HepG2 (cell line): ENCODE measurements around the gene IRF2. TPM values are rescaled to one million over a fixed set of nuclear protein-coding genes. Genes with fewer than 3 reads are reported as not detected.
A peak's percentile ranks its signal among the peaks of the same experiment; 100 is the strongest.

Experiments used
- ATAC-seq: fragments of 200-7000 bp; cut with Tn5 transposase; 3 replicates; pipeline ENCODE4 v1.9.1; 2020; ENCODE audit warnings: mild to moderate bottlenecking, moderate library complexity
- BruUV-seq: library from RNA; stranded (reverse); fragments of 400-500 nt; replicated peaks from 2 replicates; lab custom pipeline; 2021; lab: Mats Ljungman, UMichigan
- CTCF ChIA-PET: fragments of 300-600 bp; formaldehyde crosslinking; extraction: SDS; loops from one replicate; lab custom pipeline; 2021; ENCODE audit warnings: low total read pairs, inconsistent platforms, low intra/inter-chr PET ratio; lab: Yijun Ruan, JAX
- POLR2A ChIA-PET: fragments of 350-600 bp; sonication (Branson Sonifier 250); formaldehyde crosslinking; loops from one replicate; lab custom pipeline; 2020; ENCODE audit warnings: antibody characterized with exemption, inconsistent platforms; lab: Yijun Ruan, JAX
- DNase-seq: peaks from one replicate; pipeline ENCODE4 v3.0.0-alpha.2; 2015; ENCODE audit warnings: low spot score
- FAIRE-seq: peaks from 3 replicates; lab custom pipeline; 2011; peaks lifted over from hg19 to GRCh38; lab: Jason Lieb, UNC
- H2AFZ ChIP-seq: one replicate; pipeline ENCODE4 v1.6.1; 2011; ENCODE audit warnings: low read length, inconsistent platforms
- H3K27ac ChIP-seq: fragments of 300-600 bp; 3 replicates; pipeline ENCODE4 v1.8.0; 2011; ENCODE audit warnings: mixed run types, mild to moderate bottlenecking, mixed read lengths, low read length, inconsistent platforms; ENCODE audit not compliant: insufficient read depth; ENCODE audit errors: extremely low read length
- H3K27me3 ChIP-seq, 2 experiments: fragments of 200-600 bp in 1 of 2; 2 replicates in 1 of 2; 3 replicates in 1 of 2; pipeline versions ENCODE4 v1.6.0 to v1.8.0; 2011; ENCODE audit warnings: low read length in 2 of 2, mild to moderate bottlenecking in 2 of 2, moderate library complexity in 2 of 2, inconsistent platforms in 1 of 2; ENCODE audit not compliant: insufficient read depth in 2 of 2, control insufficient read depth in 1 of 2
- H3K36me3 ChIP-seq, 2 experiments: fragments of 200-600 bp in 1 of 2; replicated peaks in 1 of 2; 2 replicates in 1 of 2; 3 replicates in 1 of 2; pipeline versions ENCODE4 v1.5.1 to v1.8.0; 2011; ENCODE audit warnings: low read length in 2 of 2, inconsistent platforms in 1 of 2; ENCODE audit not compliant: insufficient read depth in 2 of 2, control insufficient read depth in 1 of 2
- H3K4me1 ChIP-seq: 2 replicates; pipeline ENCODE4 v1.5.1; 2012; ENCODE audit warnings: low read length, inconsistent platforms; ENCODE audit not compliant: insufficient read depth
- H3K4me2 ChIP-seq: 2 replicates; pipeline ENCODE4 v1.6.0; 2011; ENCODE audit warnings: low read depth, low read length, inconsistent platforms
- H3K4me3 ChIP-seq, 3 experiments: fragments of 200-600 bp in 1 of 3; sonication (generic), shearing (Covaris generic) in 1 of 3; replicated peaks in 1 of 3; 2 replicates each; pipeline ENCODE4 v1.5.1; 2011 to 2016; ENCODE audit warnings: low read length in 3 of 3, inconsistent platforms in 2 of 3, low read depth in 2 of 3, mild to moderate bottlenecking in 2 of 3, control low read depth in 1 of 3, mixed read lengths in 1 of 3; ENCODE audit not compliant: insufficient read depth in 1 of 3
- H3K79me2 ChIP-seq: one replicate; pipeline ENCODE4 v1.6.1; 2011; ENCODE audit warnings: low read length, inconsistent platforms; ENCODE audit not compliant: insufficient read depth
- H3K9ac ChIP-seq: 2 replicates; pipeline ENCODE4 v1.6.0; 2011; ENCODE audit warnings: mild to moderate bottlenecking, low read depth, low read length, inconsistent platforms; ENCODE audit not compliant: insufficient read depth
- H3K9me3 ChIP-seq: 2 replicates; pipeline ENCODE4 v1.5.1; 2012; ENCODE audit warnings: mild to moderate bottlenecking, low read length
- H4K20me1 ChIP-seq: 2 replicates; pipeline ENCODE4 v1.6.0; 2011; ENCODE audit warnings: inconsistent platforms, mild to moderate bottlenecking, low read length, moderate library complexity; ENCODE audit not compliant: insufficient read depth
- FOXA3 ChIP-seq: IDR thresholded peaks from 2 replicates; pipeline ENCODE4 v1.6.1; 2016; ENCODE audit warnings: missing genetic modification reagents, missing compliant biosample characterization
- GABPB1 ChIP-seq: IDR thresholded peaks from 2 replicates; pipeline ENCODE4 v1.6.1; 2016; ENCODE audit warnings: mild to moderate bottlenecking, missing genetic modification reagents, moderate library complexity, missing compliant biosample characterization
- HOXA3 ChIP-seq: sonication (generic); formaldehyde crosslinking; IDR thresholded peaks from 2 replicates; pipeline ENCODE4 v1.5.0; 2020; ENCODE audit warnings: missing genetic modification reagents
- MXD4 ChIP-seq: IDR thresholded peaks from 2 replicates; pipeline ENCODE4 v1.6.1; 2016; ENCODE audit warnings: mild to moderate bottlenecking, missing biosample characterization, missing genetic modification reagents
- PRPF4 ChIP-seq: fragments of 200-400 bp; formaldehyde crosslinking; IDR thresholded peaks from 2 replicates; pipeline ENCODE4 v1.6.1; 2016; ENCODE audit warnings: low read length, low read depth; ENCODE audit not compliant: poor library complexity, severe bottlenecking
- SOX6 ChIP-seq, 2 experiments: fragments of 450-650 bp in 1 of 2; sonication (generic) in 1 of 2; formaldehyde crosslinking in 1 of 2; IDR thresholded peaks; 2 replicates each; pipeline versions ENCODE4 v1.4.0 to v1.6.1; 2017 to 2020; ENCODE audit warnings: antibody characterized with exemption in 1 of 2, mild to moderate bottlenecking in 1 of 2, missing genetic modification reagents in 1 of 2
- TBL1XR1 ChIP-seq: fragments of 150-350 bp; IDR thresholded peaks from 2 replicates; pipeline ENCODE4 v1.6.1; 2014; ENCODE audit warnings: borderline replicate concordance, low read length; ENCODE audit not compliant: partially characterized antibody
- THAP9 ChIP-seq: sonication (generic); formaldehyde crosslinking; IDR thresholded peaks from 2 replicates; pipeline ENCODE4; 2020; ENCODE audit warnings: missing genetic modification reagents, mild to moderate bottlenecking, borderline replicate concordance
- ZFX ChIP-seq: sonication (generic); formaldehyde crosslinking; IDR thresholded peaks from 2 replicates; pipeline ENCODE4 v1.4.0; 2020; ENCODE audit warnings: mild to moderate bottlenecking, low read depth, missing genetic modification reagents, moderate library complexity
- ZNF205 ChIP-seq: IDR thresholded peaks from 2 replicates; pipeline ENCODE4 v1.6.1; 2018; ENCODE audit warnings: missing biosample characterization, missing genetic modification reagents
- ZNF256 ChIP-seq: sonication (generic); formaldehyde crosslinking; conservative IDR thresholded peaks from 2 replicates; pipeline ENCODE4 v1.4.0; 2020; ENCODE audit warnings: missing genetic modification reagents
- ZNF280B ChIP-seq: sonication (generic); formaldehyde crosslinking; IDR thresholded peaks from 2 replicates; pipeline ENCODE4 v1.5.0; 2020; ENCODE audit warnings: missing genetic modification reagents, mild to moderate bottlenecking, borderline replicate concordance
- ZNF317 ChIP-seq: sonication (generic); formaldehyde crosslinking; IDR thresholded peaks from 2 replicates; pipeline ENCODE4 v1.5.0; 2020; ENCODE audit warnings: mild to moderate bottlenecking, missing genetic modification reagents
- ZNF441 ChIP-seq: sonication (generic); formaldehyde crosslinking; IDR thresholded peaks from 2 replicates; pipeline ENCODE4 v1.7.0; 2021; ENCODE audit warnings: missing genetic modification reagents, borderline replicate concordance
- ZNF556 ChIP-seq: sonication (generic); formaldehyde crosslinking; IDR thresholded peaks from 2 replicates; pipeline ENCODE4 v1.4.0; 2020; ENCODE audit warnings: mild to moderate bottlenecking, missing genetic modification reagents, borderline replicate concordance
- ZNF7 ChIP-seq: IDR thresholded peaks from 2 replicates; pipeline ENCODE4 v1.6.1; 2016; ENCODE audit warnings: missing biosample characterization, missing genetic modification reagents
- ZNF780A ChIP-seq: sonication (generic); formaldehyde crosslinking; IDR thresholded peaks from 2 replicates; pipeline ENCODE4 v1.8.0; 2022; ENCODE audit warnings: mild to moderate bottlenecking, missing genetic modification reagents, moderate library complexity
- WGBS: methylation state at CpG from one replicate; pipeline ENCODE4 v1.1.6; 2017; ENCODE audit warnings: low lambda C conversion rate; 5-methylcytosine and 5-hydroxymethylcytosine counted together
- in situ Hi-C: cut with HindIII; loops from 2 replicates; pipeline ENCODE4 v1.10.0; 2017; ENCODE audit warnings: low pct_unique_long_range_greater_than_20kb; ENCODE audit not compliant: extremely low pct_ligation_motif_present
- intact Hi-C: fragments of 100-400 bp; cut with micrococcal nuclease; formaldehyde crosslinking; loops from one replicate; pipeline ENCODE4 v1.10.0; 2022; ENCODE audit not compliant: unreplicated experiment
- polyA plus RNA-seq, 8 experiments: library from polyadenylated mRNA; depleted of rRNA in 3 of 8; stranded (reverse) in 7 of 8; unstranded in 1 of 8; fragments of >200 nt; fragmentation: Illumina TruSeq in 4 of 8; extraction: Trizol in 4 of 8; gene quantifications; 2 replicates each; pipeline versions ENCODE4 v1.2.1 to v1.2.3, GENCODE V29; 2011 to 2016; ENCODE audit warnings: low read depth in 4 of 8, missing spikeins in 1 of 8, mixed read lengths in 1 of 8; ENCODE audit not compliant: insufficient read depth in 1 of 8
- total RNA-seq, 5 experiments: library from RNA; depleted of rRNA; stranded (reverse); fragments of >200 nt; fragmentation: Illumina TruSeq; extraction: Trizol; gene quantifications; 2 replicates each; pipeline ENCODE4 v1.2.3, GENCODE V29; 2016; ENCODE audit warnings: low read depth in 1 of 5

Gene IRF2
- total and polyA plus RNA-seq, 2 of the 13 experiments (the other 11 are each of a cell fraction or from before 2014, with no cell fraction given): 15.5 to 28.8 TPM

DNA sequence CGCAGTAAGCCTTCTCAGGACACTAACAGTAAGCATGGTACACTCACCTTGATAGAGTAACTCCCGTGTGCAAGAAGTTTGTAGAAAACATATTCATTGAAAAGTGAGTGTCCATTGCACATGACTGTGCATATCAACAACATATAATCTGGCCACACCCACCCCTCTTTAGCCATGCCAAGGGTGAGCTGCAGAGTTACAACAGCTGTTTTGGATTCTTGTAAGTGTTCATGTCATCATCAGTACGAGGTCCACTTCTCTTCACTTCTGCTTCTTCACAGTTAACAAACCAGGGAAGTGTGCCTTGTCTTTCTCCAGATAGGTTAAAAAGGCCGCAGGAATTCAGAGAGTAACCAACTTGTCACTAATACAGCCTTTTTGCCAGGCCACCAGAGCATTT, 116.6 kb downstream of the IRF2 start:
- POLR2A ChIA-PET: interaction anchor here (0.6 to 1.4 kb wide), 2 partner anchors 9 to 292 kb away, joined by 3 to 13 read pairs; partner anchors contain the start of genes CASP3 and PRIMPOL
- no peaks in the 10 kb centered on the region for H3K79me2 ChIP-seq

DNA sequence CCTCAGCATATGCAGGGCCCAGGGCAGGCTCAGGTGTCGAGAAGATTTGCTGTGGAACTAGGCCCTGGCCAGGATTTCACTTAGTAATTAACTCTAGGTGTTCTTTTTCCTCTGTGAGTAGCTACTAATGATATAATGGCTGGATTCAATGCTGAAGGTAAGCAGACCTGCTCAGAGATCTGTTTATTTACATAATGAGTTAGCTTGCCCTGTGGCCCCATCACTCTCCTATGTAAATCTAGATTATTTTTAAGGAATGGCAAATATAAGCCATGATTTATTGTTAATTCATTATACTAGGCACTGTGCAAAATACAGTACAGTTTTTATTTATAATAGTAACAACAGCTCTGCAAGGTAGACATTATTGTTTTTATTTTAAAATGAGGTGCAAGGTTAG, 117.2 kb downstream of the IRF2 start:
- Histone ChIP-seq H2AFZ (no peak overlapping the region), H3K4me3 (no peak overlapping the region), H3K9ac (no peak overlapping the region), H3K27ac (no peak overlapping the region), H3K4me1 (peaks cover 61% of the 10 kb centered on the region), H3K27me3 (no peaks in the 10 kb centered on the region), H3K79me2 (no peaks in the 10 kb centered on the region), H4K20me1 (no peaks in the 10 kb centered on the region), H3K36me3 (no peaks in the 10 kb centered on the region), H3K4me2 (0 out of 2 replicates have a peak overlapping the region, but pooled peaks have one; percentile 13), H3K9me3 (no peaks in the 10 kb centered on the region)
- no TSS peak for BruUV-seq
- no peak for FAIRE-seq
- WGBS: 100% methylated on average over 1 of the region's 1 CpG
- ATAC-seq: peak; percentile 37; the same call in 2 of the 3 replicates
- CTCF ChIA-PET: no interaction called here
- intact Hi-C loops (no loop called here), in situ Hi-C loops (no loop called here)
- POLR2A ChIA-PET: interaction anchor here (0.6 to 1.4 kb wide), 2 partner anchors 8 to 292 kb away, joined by 3 to 13 read pairs; partner anchors contain the start of genes CASP3 and PRIMPOL
- DNase-seq: no peak
- TF ChIP-seq ZNF317: no peak
- no peak for TF ChIP-seq ZFX (CRISPR knock-in tag)
- no peak for TF ChIP-seq TBL1XR1
- TF ChIP-seq ZNF256 (CRISPR knock-in tag): no peak
- TF ChIP-seq THAP9: no peak
- no peak for TF ChIP-seq ZNF780A (CRISPR knock-in tag)
- TF ChIP-seq SOX6 (IDR thresholded peaks at IDR 0.05): no peak
- TF ChIP-seq SOX6 (CRISPR knock-in tag; IDR thresholded peaks at IDR 0.05): 0 out of 2 replicates have a peak, but pooled peaks have one; percentile 20
- TF ChIP-seq FOXA3: peak; percentile 56
- TF ChIP-seq ZNF205 (CRISPR knock-in tag): no peak
- no peak for TF ChIP-seq ZNF280B (CRISPR knock-in tag)
- no peak for TF ChIP-seq PRPF4
- TF ChIP-seq MXD4 (CRISPR knock-in tag): no peak
- TF ChIP-seq GABPB1 (CRISPR knock-in tag): no peak

More for the DNA sequence above, 116.6 kb downstream of the IRF2 start:
- WGBS: 88% methylated on average over 4 of the region's 4 CpGs
- CTCF ChIA-PET: no interaction called here
- intact Hi-C loops: no loop called here
- peak; percentile 87 for TF ChIP-seq ZNF7
- TF ChIP-seq ZNF441 (CRISPR knock-in tag): no peak
- no peak for TF ChIP-seq ZNF556 (CRISPR knock-in tag)
- TF ChIP-seq HOXA3 (CRISPR knock-in tag): no peak
- TF ChIP-seq, all 625 proteins: peak for 1
- BruUV-seq: no TSS peak
- Histone ChIP-seq H3K9me3 (no peaks in the 10 kb centered on the region), H3K9ac (no peak overlapping the region), H3K36me3 (no peaks in the 10 kb centered on the region), H3K4me2 (no peak overlapping the region), H3K27me3 (no peaks in the 10 kb centered on the region), H3K27ac (no peak overlapping the region), H3K4me1 (peaks cover 64% of the 10 kb centered on the region), H4K20me1 (no peaks in the 10 kb centered on the region), H3K4me3 (no peak overlapping the region), H2AFZ (no peak overlapping the region)
- FAIRE-seq (no peak), ATAC-seq (no peak), DNase-seq (no peak)
- in situ Hi-C loops: no loop called here
